Measurements from ENCODE around the gene CLEC4G. TPM values are rescaled to one million over a fixed set of nuclear protein-coding genes. Genes with fewer than 3 reads are reported as not detected.
"Not testable (repeated sequence)": the region's sequence is repeated elsewhere in the genome, so short reads cannot be mapped to it uniquely, and the experiment has no call there.

Gene CLEC4G, protein sequence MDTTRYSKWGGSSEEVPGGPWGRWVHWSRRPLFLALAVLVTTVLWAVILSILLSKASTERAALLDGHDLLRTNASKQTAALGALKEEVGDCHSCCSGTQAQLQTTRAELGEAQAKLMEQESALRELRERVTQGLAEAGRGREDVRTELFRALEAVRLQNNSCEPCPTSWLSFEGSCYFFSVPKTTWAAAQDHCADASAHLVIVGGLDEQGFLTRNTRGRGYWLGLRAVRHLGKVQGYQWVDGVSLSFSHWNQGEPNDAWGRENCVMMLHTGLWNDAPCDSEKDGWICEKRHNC
- total RNA-seq (2014; rRNA removed; shearing (Covaris generic); ENCODE audit: low replicate concordance): not detected in 2 replicates

- no peak within 1 kb of the TSS for H3K4me3 ChIP-seq
- H3K36me3 ChIP-seq: no peaks in the 10 kb centered on the region
- H3K27me3 ChIP-seq: peaks cover 86% of the 10 kb centered on the region
- no peaks in the 10 kb centered on the region; the same call in 1 of the 2 replicates for H3K9me3 ChIP-seq
- no peak for DNase-seq
Measured at GRCh38 chr19:7732045-7732444, at the start of gene CLEC4G. TSS of gene CLEC4G (minus strand) at chr19:7732110. CDS start at chr19:7732102, 8 bp downstream.

GRCh38 chr19:7781157-7781556 is 49.2 kb upstream of the CLEC4G start:
- no peak overlapping the region for H3K4me3 ChIP-seq
- DNase-seq: no peak
- H3K27me3 ChIP-seq: peaks cover 87% of the 10 kb centered on the region
- H3K36me3 ChIP-seq: no peaks in the 10 kb centered on the region
- H3K9me3 ChIP-seq: peaks cover 10% of the 10 kb centered on the region

GRCh38 chr19:7779631-7780486 is 47.9 kb upstream of the CLEC4G start:
- no peak overlapping the region for H3K4me3 ChIP-seq
- peaks cover 91% of the 10 kb centered on the region for H3K27me3 ChIP-seq
- DNase-seq: no peak
- no peaks in the 10 kb centered on the region for H3K36me3 ChIP-seq
- peaks cover 4% of the 10 kb centered on the region for H3K9me3 ChIP-seq

- Histone ChIP-seq H3K4me3 (no peak overlapping the region), H3K9me3 (peaks cover 2% of the 10 kb centered on the region; the same call in 1 of the 2 replicates), H3K36me3 (no peaks in the 10 kb centered on the region), H3K27me3 (peaks cover 86% of the 10 kb centered on the region)
- no peak for DNase-seq
Measured at GRCh38 chr19:7778081-7778480, 46.2 kb upstream of the CLEC4G start.

DNA sequence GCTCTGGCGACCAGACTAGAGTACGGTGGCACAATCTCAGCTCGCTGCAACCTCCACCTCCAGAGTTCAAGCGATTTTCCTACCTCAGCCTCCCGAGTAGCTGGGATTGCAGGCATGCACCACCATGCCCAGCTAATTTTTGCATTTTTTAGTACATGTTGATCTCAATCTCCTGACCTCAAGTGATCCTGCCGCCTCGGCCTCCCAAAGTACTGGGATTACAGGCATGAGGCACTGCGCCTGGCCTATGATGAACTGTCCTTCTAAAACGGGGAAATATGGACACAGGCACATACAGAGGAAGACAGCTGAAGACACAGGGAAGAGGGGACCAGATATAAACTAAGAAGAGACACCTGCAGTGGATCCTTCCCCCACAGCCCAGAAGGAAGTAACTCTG is 43.9 kb upstream of the CLEC4G start:
- H3K4me3 ChIP-seq: no peak overlapping the region
- H3K36me3 ChIP-seq: no peaks in the 10 kb centered on the region
- DNase-seq: no peak
- H3K9me3 ChIP-seq: peaks cover 2% of the 10 kb centered on the region; the same call in 1 of the 2 replicates
- H3K27me3 ChIP-seq: peaks cover 88% of the 10 kb centered on the region

DNA sequence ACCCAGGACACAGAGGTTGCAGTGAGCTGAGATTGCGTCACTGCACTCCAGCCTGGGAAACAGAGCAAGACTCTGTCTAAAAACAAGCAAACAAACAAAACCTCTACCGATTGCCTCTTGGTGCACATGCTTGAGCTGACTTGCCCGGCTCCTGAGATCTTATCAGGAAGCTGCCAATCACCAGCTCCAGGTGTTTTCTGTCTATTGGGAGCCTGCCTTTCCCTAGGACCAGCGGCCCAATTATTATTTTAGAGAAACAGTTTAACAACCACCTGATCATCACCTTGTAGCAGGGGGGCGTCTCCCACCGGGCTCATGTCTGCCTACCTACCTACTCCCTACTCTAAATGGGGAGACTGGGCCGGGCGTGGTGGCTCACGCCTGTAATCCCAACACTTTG is 41.9 kb upstream of the CLEC4G start:
- peaks cover 88% of the 10 kb centered on the region for H3K27me3 ChIP-seq

DNA sequence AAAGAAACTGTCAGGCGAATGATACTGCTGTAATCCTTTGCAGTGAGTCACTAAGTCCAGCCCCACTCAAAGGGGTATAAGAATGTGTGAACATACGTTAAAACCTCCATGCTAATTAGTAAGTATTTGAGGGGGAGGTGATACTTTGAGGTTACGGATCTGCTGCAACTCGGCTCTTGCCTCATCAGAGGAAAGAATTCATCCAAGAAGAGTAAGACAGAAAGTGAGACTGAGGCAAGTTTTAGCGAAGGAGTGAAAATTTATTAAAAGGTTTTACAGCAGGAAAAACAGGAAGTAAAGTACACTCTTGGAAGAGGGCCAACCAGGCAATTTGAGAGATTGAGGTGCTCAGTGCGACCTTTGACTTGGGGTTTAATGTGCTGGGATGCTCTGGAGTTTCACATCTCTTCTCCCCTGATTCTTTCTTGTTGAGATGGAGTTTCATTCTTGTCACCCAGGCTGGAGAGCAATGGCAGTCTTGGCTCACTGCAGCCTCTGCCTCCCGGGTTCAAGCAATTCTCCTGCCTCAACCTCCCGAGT is 40.9 kb upstream of the CLEC4G start:
- Histone ChIP-seq H3K36me3 (no peaks in the 10 kb centered on the region), H3K27me3 (peaks cover 91% of the 10 kb centered on the region), H3K9me3 (peaks cover 6% of the 10 kb centered on the region), H3K4me3 (no peak overlapping the region)
- no peak for DNase-seq

More for the DNA sequence above, 41.9 kb upstream of the CLEC4G start:
- H3K9me3 ChIP-seq: peaks cover 6% of the 10 kb centered on the region
- DNase-seq: no peak
- H3K4me3 ChIP-seq: no peak overlapping the region
- H3K36me3 ChIP-seq: no peaks in the 10 kb centered on the region

DNA sequence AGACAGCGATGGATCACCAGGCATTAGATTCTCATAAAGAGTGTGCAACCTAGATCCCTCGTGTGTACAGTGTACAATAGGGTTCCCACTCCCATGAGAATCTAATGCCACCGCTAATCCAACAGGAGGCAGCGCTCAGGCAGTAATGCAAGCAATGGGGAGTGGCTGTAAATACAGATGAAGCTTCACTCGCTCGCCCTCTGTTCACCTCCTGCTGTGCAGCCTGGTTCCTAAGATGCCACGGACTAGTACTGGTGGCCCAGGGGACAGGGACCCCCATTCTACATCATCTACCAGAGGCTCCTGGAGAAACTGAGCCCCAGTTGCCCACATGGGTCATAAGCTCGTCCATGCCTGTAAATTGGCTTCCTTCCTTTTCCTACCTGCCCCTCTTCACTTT is 39.2 kb upstream of the CLEC4G start:
- H3K27me3 ChIP-seq: peaks cover 89% of the 10 kb centered on the region
- H3K9me3 ChIP-seq: peaks cover 4% of the 10 kb centered on the region
- no peak overlapping the region for H3K4me3 ChIP-seq
- DNase-seq: no peak
- no peaks in the 10 kb centered on the region for H3K36me3 ChIP-seq

DNA sequence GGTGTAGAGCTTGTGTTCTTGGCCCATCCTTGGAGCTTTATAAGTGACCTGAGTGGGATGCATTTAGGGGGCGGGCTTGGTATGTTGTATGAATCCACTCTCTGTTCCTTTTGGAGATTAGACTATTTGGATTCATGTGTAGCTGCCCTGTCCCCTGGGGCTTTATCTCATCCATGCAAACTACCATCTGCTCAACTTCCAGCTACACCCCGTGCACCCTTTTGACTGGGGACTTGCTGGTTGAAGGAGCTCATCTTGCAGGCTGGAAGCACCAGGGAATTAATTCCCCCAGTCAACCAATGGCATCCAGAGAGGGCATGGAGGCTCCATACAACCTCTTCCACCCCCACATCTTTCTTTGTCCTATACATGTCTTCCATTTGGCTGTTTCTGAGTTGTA is 37.3 kb upstream of the CLEC4G start:
- DNase-seq: no peak
- Histone ChIP-seq H3K27me3 (peaks cover 85% of the 10 kb centered on the region), H3K4me3 (no peak overlapping the region), H3K9me3 (peaks cover 4% of the 10 kb centered on the region), H3K36me3 (no peaks in the 10 kb centered on the region)

- Histone ChIP-seq H3K36me3 (no peaks in the 10 kb centered on the region), H3K9me3 (peaks cover 4% of the 10 kb centered on the region), H3K4me3 (no peak overlapping the region), H3K27me3 (peaks cover 81% of the 10 kb centered on the region)
- DNase-seq: no peak
Measured at GRCh38 chr19:7767487-7767886, 35.6 kb upstream of the CLEC4G start.

- no peak overlapping the region for H3K4me3 ChIP-seq
- H3K27me3 ChIP-seq: peaks cover 76% of the 10 kb centered on the region
- H3K36me3 ChIP-seq: no peaks in the 10 kb centered on the region
- H3K9me3 ChIP-seq: peaks cover 4% of the 10 kb centered on the region
- DNase-seq: no peak
Measured at GRCh38 chr19:7766535-7766934, 34.6 kb upstream of the CLEC4G start.

DNA sequence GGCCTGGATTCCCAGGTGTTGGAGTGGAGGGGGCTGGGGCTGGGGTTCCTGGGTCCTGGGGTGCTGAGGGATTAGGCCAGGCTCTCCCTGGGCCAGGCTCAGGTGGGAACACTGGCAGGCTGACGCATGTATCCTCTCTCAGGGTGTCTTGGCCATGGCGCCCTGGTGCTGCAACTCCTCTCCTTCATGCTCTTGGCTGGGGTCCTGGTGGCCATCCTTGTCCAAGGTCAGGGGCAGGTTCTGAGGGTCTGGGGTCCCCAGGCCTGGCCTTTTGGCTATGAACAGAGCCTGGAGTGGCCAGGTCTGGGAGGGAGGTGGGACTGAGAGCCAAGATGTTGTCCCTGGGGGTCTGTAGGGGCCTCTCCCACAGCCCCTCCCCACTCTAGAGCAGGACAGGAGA is 33.1 kb upstream of the CLEC4G start:
- not testable (repeated sequence) for H3K4me3 ChIP-seq, H3K36me3 ChIP-seq, H3K9me3 ChIP-seq, DNase-seq
- H3K27me3 ChIP-seq: peaks cover 65% of the 10 kb centered on the region

GRCh38 chr19:7764157-7764556 is 32.2 kb upstream of the CLEC4G start:
- H3K27me3 ChIP-seq: peaks cover 56% of the 10 kb centered on the region
- H3K36me3 ChIP-seq, H3K4me3 ChIP-seq, DNase-seq, H3K9me3 ChIP-seq: not testable (repeated sequence)

- no peak for DNase-seq
- no peak overlapping the region for H3K4me3 ChIP-seq
Measured at GRCh38 chr19:7763696-7764095, 31.8 kb upstream of the CLEC4G start.

GRCh38 chr19:7762719-7763293 is 30.9 kb upstream of the CLEC4G start, which contains the start of gene CLEC4M:
TSS of gene CLEC4M (plus strand) at chr19:7763243. CDS start at chr19:7763267, 24 bp downstream.
- H3K4me3 ChIP-seq: no peak within 1 kb of the TSS
- H3K27me3 ChIP-seq: peaks cover 42% of the 10 kb centered on the region
- peaks cover 23% of the 10 kb centered on the region for H3K9me3 ChIP-seq
- DNase-seq: no peak
- no peaks in the 10 kb centered on the region for H3K36me3 ChIP-seq

More at GRCh38 chr19:7763696-7764095, 31.8 kb upstream of the CLEC4G start:
- Histone ChIP-seq H3K36me3 (no peaks in the 10 kb centered on the region), H3K9me3 (peaks cover 14% of the 10 kb centered on the region), H3K27me3 (peaks cover 51% of the 10 kb centered on the region)

DNA sequence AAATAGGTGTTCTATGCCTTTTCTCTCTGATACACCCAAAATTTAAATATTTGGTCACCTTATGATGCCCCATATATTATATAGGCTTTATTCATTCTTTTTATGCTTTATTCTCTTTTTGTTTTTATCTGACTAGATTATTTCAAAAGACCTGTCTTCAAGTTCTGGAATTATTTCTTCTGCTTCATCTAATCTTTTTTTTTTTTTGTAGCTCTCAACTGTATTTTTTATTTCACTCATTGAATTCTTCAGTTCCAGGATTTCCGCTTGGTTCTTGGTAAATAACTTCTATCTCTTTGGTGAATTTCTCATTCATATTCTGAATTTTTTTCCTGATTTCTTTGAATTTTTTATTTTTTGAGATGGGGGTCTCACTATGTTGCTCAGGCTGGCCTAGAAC is 27.2 kb upstream of the CLEC4G start:
- H3K36me3 ChIP-seq: no peaks in the 10 kb centered on the region
- H3K27me3 ChIP-seq: peaks cover 21% of the 10 kb centered on the region
- H3K9me3 ChIP-seq: peaks cover 43% of the 10 kb centered on the region
- no peak for DNase-seq
- no peak overlapping the region for H3K4me3 ChIP-seq

- no peak for DNase-seq
Measured at GRCh38 chr19:7757358-7757757, 25.4 kb upstream of the CLEC4G start.

More at GRCh38 chr19:7757358-7757757, 25.4 kb upstream of the CLEC4G start:
- peaks cover 47% of the 10 kb centered on the region for H3K9me3 ChIP-seq
- no peaks in the 10 kb centered on the region for H3K36me3 ChIP-seq
- peaks cover 23% of the 10 kb centered on the region for H3K27me3 ChIP-seq
- no peak overlapping the region for H3K4me3 ChIP-seq

All from MG63 (cell line).